Kidney capillary endothelial cell (primary cell): Measurements from ENCODE around the gene AGAP3.

Experiments
- DNase-seq: peaks from one replicate; pipeline ENCODE4 v3.0.0-alpha.2; 2018; ENCODE audit warnings: low spot score

AGAP3 gene

DNA sequence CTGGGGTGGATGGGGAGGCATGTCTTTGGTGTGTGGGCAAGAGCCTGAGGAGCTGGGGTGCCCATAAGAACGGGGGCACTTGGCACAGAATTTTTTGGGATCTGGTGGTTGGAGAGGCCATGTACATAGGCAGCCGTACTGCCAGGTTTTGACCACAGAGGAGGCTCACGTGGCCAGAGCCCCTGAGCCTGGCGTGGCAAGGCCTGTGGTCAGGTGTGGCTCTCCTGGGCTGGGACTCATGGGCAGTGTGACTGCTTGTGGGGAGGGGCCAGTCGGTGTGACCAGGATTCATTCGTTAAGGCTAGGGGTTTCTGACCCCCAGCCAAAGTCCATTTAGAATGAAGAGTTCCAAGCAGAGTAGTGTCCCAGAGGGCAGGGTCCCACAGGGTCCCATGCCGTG, 38.2 kb downstream of the AGAP3 start:
- no peak for DNase-seq

DNA sequence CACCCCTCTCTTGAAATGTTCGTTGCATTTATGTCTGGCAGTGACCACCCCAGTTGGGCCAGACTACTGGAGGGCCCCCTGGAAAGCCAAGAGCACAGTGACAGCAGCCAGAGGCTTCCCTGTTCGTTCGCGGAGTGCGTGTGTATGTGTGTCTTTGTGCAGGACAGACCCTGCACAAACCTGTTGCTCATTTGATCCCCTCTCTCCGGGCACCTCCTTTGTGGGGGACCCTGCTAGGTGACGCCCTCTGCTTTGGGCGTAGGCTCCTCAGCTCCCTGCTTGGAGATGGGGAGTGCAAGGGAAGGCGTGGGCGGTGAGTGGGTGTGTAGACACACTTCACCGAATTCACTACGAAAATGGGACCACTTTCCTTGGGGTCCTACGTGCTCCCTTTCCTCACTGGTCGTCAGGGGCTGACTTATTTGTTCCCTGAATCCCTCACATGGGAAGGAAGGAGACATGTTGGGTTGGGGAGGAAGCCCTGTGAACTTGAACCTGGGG, 38.7 kb downstream of the AGAP3 start:
- DNase-seq, result no peak

DNA sequence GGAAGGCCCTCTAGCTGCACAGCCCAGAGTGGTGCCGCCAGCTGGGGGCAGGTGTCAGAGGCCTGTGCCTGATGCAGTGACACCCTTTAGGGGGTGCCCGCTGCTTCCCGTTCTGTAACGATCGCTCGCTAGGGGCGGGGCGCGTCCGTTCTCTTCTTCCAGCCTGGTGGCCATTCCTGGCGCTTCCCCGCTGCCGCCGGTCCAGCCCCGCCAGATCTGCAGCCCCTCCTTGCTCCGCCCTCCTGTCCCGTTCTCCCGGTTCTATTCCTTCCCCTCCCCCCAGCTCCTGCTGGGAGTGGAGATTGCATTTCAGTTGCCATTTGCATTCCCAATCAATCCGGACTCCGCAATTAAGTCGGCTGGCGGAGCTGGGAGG, 39.2 kb downstream of the AGAP3 start:
- no peak for DNase-seq

DNA sequence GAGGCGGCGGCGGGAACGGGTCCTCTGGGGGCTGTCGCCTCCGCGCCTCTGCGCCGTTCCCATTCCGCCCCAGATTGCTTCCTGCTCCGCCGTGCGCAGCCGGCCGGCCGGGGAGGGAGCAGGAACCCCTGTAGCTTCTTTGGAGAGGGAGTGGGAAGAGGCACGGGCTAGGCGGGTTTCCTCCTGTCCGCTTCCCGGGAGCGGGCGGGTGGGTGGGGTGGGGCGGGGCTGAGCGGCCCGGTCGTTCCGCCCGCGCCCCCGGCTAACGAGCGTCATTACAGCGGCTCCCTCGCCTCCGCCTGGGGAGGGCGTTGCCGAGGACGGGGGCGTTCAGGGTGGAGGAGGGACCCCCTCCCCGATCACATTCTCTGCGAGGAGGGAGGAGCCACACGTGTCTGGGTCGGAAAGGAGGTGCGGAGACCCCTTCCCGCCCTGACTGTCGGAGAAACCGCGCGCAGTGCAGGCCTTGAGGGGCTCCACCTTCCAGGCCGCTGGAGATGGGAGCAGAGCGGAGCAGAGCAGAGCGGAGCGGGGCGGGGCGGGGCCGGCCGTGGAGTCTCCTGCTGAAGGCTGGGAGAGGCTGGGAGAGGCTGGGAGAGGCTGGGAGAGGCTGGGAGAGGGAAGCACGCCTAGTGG, 39.7 kb downstream of the AGAP3 start:
- DNase-seq, result no peak

DNA sequence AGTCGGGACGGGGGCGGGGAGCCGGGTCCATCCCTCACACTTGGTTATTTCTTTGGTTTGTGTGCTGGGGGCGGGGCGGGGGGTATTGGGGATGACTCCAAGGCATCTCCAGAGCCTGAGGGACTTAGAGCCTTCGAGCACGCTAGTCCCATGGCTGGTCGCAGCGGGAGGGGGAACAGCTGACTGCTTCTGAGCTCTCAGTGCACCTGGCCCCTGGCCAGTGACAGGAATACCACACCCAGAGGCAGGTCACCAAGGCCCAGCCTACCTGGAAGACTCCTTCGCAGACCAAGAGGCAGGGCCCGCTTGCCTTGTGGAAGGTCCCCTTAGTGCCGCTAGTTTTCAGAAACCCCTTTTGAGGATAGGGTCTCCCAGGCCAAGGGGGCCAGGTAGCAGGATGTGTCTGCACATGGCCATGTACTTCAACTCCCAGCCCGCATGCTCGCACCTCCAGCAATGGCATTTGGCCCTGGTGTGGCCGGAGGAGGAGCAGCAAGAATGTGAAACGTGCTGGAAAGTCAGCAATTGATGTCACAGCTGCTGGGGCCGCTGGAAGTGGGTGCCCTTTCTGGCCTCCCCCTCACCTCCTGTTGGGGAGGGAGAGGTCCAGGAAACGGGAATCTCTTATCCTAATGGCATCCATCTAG, 40.3 kb downstream of the AGAP3 start:
- DNase-seq, result no peak

DNA sequence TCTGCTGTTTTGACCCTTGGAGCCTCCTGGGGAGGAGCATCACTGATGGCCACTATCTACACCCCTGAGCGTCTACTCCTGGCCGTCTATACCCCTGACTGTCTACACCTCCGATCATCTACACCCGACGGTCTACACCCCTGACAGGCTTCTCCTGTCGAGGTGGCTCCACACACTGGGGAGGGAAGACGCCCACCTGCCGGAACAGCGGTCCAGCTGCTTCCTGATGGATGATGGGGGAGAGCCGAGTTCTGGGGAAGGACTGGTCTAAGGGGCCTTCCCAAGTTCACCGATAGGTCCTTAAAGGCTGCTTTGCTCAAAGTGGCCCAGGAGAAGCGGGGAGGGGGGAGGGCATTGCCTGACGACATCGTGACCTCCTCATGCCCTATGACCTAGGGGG, 41.9 kb downstream of the AGAP3 start:
- DNase-seq, result no peak

DNA sequence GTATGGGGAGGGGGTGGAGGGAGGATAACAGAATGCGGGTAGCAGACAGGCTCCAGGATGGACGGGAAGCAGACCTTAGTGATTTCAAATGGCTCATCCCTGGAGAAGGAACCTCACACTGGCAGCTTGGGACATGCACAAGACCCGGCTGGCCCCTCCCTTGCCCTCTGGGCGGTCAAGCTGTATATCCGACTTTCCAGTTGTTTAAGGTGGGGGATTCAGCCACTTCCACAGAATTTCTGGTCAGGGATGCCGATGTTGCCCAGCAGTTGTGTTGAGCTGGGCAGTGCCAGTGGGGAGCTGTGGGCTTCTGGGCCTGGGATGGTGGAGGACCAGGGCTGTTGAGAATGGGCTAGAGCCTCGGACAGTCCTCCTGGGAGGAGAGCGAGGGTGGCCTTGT, 42.4 kb downstream of the AGAP3 start:
- DNase-seq, result no peak

DNA sequence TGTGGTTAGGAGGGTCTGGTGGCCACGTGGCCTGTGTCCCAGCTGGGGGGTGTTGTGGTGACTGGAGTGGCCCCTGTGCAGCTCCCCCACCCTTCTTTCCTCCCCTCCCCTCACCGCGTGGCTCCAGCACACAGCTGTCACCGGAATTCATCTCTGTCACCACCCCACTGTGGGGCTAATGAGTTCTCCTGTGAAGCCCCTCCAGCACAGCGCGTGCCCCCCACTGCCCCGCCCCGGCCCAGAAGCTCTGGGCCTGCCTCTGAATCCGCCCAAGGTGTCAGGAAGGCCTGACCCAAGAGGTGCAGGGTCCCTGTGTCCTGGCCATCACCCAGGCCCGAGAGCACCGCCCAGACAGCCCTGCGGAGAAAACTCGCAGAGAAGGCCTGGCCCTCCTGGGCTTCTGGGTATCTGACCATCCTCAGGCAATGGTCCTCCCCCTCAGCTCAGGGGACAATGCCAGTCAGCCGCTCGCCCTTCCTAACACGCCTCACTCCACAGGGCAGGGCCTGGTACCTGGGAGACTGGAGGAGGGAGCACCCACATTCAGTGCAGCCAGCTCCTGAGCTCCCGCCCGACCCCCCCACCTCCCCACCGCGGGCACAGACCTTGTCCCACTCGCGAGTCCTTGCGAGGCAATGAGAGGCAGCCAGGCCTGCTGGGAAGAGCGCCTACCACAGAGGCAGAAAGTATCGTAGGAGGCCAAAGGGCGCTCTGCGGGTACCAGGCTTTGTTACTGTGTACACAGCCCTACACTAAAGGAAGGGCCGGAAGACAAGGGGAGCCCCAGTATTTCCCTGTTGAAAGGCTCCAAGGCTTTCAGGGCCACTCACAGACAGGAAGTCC, 43.1 kb downstream of the AGAP3 start:
- no peak for DNase-seq

DNA sequence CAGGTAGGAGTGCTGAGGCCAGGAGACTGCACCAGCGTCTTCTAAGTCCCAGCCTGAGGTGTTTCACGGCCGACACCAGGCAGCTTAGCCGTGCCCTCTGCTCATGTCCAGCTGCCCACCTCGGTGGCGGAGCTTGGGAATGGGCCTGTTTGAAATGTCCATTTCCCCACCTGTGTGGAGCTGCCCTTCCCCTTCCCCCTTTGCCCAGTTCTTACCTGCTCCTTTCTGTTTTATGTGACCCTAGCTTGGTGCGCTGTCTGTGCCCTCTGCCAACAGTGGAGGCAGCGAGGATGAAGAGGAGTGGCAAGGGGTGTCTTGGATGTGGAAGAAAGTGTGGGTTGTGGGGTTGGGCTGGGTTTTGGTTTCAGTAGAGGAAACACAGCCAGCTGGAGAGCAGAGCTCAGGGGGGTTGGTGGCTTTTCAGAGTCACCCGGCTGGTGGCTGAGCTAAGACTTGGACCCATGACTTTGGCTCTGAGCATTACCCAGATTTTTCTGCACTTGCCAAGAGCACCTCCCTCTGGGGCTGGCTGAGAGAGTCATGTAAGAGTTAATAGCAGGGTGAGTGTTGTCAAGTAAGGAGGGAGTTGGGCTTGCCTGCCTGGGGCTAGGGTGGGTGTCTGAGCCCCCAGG, 43.8 kb downstream of the AGAP3 start:
- DNase-seq, result no peak

DNA sequence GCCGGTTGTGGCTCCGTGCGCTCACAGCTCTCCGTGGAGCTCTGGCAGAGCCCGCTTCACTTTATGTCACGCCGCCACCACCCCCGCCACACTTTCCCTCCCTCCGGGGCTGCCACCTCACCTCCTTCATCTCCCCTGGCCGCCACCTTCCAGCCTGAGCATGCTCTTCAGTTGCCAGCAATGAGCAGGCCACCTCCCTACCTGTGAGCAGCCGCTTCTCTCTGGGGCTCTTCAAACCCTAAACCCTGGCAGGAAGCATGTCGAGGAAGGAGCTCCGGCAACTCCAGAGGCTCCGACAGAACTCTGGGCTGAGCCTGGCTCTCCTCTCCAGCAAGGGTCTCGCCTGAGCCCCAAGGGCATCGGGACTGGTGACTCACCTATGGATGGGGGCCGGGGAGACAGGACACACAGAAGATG, 44.5 kb downstream of the AGAP3 start:
- no peak for DNase-seq

DNA sequence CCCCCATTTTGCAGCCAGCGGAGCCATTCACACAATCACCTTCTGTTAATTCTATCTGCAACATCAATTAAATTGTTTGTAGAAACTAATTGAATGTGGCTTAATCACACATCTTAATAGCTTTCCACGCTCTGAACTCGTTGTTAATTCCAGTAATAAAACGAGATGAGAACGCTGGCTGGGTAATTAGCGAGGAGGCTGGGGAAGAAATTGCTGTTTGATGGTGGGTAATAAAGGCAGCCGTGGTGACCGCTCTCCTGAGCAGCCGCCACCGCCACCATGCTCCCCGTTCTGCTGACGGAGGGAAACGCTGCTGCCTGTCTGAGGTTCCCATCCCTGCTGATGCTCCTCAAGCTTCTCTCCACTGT, 44.9 kb downstream of the AGAP3 start:
- DNase-seq, result no peak

DNA sequence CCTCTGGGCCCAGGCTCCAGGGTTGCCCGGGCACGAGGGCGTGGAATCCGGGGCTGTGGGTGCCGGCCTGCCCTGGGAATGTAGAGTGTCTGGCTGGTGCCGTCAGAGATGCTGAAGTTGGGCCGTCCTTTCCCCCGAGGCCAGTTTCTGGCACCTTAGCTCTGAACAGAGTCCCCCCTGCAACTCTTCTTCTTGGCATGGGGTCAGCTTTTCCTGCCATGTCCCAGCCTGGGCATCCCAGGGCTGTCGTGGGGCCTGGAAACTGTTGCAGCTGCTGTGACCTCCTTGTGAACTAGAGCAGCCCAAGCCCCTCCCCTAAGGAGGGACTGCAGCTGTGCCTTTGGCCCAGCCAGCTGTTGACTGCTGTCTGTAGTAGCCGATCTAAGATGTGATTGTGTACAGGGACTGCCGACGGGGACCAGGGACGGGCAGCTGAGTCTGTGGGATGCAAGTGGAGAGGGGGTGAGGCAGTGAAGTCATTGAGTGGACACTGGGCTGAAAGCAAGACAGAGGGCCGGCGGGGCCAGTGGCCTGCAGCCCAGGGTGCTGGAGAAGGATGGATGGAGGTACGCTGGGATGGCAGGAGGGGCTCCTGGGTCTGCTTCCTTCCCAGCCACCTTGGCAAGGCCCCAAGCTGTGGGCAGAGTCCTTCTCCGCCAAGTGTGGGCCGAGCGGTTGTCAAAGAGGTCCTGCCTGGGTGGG, 45.5 kb downstream of the AGAP3 start:
- no peak for DNase-seq

DNA sequence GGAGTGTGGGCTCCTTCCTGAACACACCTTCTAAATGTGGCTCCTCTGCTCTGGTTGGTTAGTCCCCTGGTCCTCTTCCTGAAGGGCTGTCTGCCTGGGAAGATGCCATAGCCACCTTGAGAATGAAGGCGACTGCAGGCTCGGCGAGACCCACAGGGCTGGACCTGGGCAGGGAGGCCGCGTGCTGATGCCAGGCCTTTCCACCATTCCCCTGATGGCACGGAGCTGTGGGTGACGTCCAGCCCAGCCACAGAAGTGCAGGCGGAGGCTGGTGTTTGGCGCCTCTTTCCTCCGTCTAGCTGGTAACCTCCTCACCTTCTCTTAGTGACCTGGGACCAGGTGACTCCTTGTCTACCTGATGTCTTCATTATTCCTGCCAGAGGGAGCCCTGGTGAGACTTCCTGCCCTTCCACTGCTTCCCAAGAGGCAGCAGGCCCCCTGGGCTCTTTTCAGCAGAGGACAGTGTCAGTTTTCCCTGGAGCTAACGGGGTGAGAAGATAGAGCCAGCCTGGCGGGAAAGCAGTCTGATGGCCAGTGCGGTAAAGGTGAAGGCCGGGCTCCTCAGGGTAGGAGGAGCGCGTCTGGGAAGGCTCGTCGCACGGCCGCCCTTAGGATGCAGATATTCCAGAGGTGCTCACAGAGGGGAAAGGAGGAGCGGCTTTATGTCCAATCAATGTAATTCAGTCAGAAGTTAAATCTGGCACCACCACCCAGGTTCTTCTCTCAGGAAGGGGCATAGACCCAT, 46.4 kb downstream of the AGAP3 start:
- DNase-seq, result no peak

DNA sequence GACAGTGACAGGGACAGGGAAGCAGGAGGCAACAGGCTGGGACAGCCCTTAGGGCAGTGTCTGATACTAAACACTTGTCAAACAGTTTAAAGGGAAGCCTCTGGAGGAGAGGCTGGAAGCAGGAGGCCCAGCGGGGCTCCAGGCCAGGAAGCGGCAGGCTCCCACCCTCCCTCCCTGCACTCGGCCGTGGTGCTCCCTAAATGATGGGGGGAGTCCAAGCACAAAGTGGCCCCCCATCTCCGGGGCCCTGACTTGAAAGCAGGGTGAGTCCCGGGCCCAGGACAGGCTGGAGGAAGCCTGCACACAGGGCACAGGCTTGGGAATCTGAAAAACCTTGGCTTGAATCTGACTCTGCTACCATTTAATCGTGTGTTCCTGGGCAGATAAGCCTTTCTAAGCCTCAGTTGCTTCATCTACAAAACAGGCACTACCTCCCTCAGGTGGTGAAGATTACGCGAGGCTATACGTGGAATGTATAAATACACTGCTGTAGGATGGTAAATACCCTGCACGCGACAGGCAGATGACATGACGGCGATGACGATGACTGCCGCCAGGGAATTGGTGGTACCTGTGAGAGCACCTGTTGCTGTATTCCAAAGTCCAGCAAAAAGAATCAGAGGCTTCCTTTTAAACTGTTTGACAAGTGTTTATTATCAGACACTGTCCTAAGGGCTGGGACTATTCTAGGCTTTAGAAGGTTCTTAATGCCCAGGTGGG, 47.2 kb downstream of the AGAP3 start:
- DNase-seq, result no peak

DNA sequence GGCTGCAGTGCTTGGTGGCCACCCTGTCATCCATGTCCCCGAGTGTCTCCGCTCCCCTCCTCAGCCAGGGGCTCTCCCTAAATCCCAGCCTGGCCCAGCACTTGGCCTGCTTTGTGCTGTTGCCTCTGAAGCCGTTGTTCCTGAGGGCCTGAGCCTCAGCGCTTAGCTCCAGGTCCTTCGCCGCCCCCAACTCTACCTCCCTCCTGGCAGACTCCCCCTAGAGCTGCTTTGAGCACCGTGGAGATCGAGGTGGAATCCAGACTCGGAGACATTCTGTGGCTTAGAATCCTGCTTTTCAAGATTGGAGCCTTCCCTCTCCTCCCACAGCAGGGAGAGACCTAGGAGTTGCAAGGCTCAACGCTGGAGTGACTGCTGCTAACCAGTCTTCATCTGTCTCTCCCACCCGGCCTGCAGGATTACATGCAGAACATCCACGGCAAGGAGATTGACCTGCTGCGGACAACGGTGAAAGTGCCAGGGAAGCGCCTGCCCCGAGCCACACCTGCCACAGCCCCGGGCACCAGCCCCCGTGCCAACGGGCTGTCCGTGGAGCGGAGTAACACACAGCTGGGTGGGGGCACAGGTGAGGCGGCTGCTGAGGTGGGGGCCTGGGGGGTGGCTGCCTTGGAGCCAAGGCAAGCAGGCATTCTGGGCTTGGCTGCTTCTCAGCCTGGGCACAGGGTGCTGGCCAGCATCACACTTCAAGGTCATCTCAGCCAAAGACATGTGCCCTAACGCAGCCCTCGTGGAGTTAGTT, 47.9 kb downstream of the AGAP3 start:
- no peak for DNase-seq

DNA sequence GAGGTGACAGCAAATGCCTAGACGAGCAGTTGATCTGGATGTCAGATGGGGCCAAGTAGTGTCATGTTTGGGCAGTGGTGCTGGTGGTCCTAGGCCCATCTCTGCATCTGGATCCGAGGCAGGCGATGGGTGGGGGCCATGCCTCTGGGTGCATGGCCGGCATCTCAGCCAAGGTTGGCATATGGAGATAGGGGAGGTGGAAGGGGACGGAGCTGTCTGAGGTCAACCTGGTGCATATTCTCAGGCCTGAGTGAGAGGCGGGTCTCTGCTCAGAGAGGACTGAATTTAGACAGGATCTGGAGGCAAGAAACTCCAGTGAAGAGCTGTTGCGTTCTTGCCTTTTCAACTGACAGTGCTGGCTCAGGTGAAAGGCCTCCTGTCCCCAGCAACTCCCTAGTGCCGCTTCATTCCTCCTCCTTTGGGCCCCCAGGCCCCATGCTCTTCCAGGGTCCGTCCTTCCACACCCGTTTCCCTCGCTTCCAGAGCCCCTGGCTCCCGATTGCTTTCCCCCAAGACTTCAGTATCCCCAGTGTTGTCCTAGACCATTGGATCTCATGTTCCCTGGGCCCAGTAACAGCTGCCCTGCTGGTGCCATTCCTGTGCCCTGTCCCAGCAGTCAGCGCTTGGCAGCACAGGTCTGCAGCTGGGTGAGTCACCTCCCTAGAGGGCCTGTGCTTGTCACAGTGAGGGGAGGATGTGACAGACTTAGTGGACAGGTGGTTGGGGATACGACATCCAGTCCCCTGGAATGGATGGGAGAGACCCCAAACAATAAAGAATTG, 48.7 kb downstream of the AGAP3 start:
- no peak for DNase-seq

DNA sequence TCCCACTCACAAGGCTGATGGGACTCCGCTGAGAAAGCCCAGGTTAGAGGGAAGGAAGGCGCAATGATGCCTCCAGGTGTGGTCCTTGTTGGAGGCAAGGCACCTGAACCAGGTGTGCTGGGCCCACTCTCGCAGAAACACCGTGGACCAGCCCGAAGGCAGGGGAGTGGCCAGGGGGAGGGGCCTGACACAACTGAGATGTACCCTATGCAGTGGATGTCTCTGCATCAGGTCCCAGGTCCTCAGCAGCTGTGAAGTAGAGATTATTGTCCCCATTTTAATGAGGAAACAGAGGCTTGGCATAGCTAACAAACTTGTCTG, 49.2 kb downstream of the AGAP3 start:
- no peak for DNase-seq

DNA sequence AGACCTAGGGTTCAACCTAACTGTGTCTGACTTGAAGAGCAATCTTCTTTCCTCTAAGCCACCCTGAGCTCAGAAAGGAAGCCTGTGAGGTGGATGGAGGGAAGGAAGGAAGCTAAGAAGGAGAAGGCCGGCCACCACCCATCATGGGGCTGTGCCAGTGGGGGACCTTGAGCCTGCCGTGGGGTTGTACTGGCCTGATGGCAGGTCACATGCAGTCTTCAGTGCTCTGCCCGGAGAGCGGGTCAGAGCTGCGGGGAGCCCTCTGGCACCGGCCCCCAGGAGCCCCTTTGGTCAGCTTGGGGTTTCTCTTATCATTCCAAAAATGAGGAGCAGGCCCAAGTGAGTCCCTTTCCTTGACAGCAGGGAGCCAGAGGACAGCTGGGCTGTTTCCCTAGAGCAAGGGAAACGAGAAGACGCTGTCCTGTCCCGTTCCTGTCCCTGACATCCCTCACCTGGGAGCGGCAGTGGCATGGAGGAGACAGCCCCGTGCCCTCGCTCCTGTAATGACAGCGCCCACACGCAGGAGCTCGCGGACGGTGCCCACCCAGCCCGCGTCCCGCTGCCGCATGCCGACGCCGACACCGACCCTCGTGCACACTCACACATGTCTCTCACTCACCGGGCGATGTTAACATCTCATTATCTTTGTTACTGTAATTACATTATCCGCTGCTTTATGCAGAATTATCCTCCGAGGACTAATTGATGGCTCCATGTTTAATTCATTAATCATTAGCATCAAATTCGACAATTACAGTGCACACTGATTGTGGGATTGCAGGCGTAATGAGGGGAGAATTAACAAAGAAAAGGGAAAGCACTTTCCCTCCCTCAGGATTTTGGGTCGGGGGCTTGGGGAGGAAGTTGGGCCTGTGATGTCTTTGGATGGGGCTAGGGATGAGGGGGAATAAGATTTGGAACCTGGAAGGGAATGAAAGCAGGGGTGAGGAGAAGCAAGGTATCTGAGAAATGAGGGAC, 49.9 kb downstream of the AGAP3 start:
- DNase-seq, result no peak
